Glomerular visceral epithelial cell (primary cell): Measurements from ENCODE around the gene RAI1.

Source experiments
- DNase-seq: peaks from one replicate; pipeline ENCODE4 v3.0.0-alpha.2; 2016; ENCODE audit errors: extremely low spot score

The RAI1 gene

GRCh38 chr17:17784657-17785267 lies 103.5 kb downstream of the RAI1 start:
- no peak for DNase-seq

- no peak for DNase-seq
Observed at GRCh38 chr17:17785407-17785806, 104.1 kb downstream of the RAI1 start.

- DNase-seq, result no peak
Observed at GRCh38 chr17:17786998-17787397, 105.7 kb downstream of the RAI1 start.

- DNase-seq, result no peak
Observed at GRCh38 chr17:17787568-17787967, 106.3 kb downstream of the RAI1 start.

GRCh38 chr17:17788967-17789366 lies 107.7 kb downstream of the RAI1 start:
- DNase-seq, result no peak

- no peak for DNase-seq
Observed at GRCh38 chr17:17789410-17789809, 108.2 kb downstream of the RAI1 start.

- DNase-seq, result no peak
Observed at GRCh38 chr17:17789828-17790636, 108.8 kb downstream of the RAI1 start.

- DNase-seq, result no peak
Observed at GRCh38 chr17:17790637-17791464, 109.6 kb downstream of the RAI1 start.

- no peak for DNase-seq
Observed at GRCh38 chr17:17792037-17792550, 110.8 kb downstream of the RAI1 start.

- no peak for DNase-seq
Observed at GRCh38 chr17:17792551-17793377, 111.5 kb downstream of the RAI1 start.

GRCh38 chr17:17793378-17794214 lies 112.3 kb downstream of the RAI1 start:
- no peak for DNase-seq

GRCh38 chr17:17794382-17794781 lies 113.1 kb downstream of the RAI1 start:
- no peak for DNase-seq

- DNase-seq, result no peak
Observed at GRCh38 chr17:17795296-17795695, 114.0 kb downstream of the RAI1 start.

- no peak for DNase-seq
Observed at GRCh38 chr17:17795946-17796786, 114.9 kb downstream of the RAI1 start.

GRCh38 chr17:17796787-17797061 lies 115.5 kb downstream of the RAI1 start:
- DNase-seq, result no peak

- DNase-seq, result no peak
Observed at GRCh38 chr17:17797119-17797809, 116.0 kb downstream of the RAI1 start.

- DNase-seq, result no peak
Observed at GRCh38 chr17:17798010-17798556, 116.8 kb downstream of the RAI1 start.

- no peak for DNase-seq
Observed at GRCh38 chr17:17798573-17799255, 117.5 kb downstream of the RAI1 start.
